Stimulated activated naive CD8-positive, alpha-beta T cell treated with anti-CD3 and anti-CD28 coated beads, Interleukin-15, amount 100 ng/mL, for 72 hours (primary cell): ENCODE results near the gene MRAS.
A peak's percentile ranks its signal among the peaks of the same experiment; 100 is the strongest.
"Not testable (repeated sequence)": the region's sequence is repeated elsewhere in the genome, so short reads cannot be mapped to it uniquely, and the experiment has no call there.

Experiments used
- ATAC-seq: fragments of 150-1000 bp; cut with Tn5 transposase; 2 replicates; pipeline ENCODE4 v1.10.0; 2021; ENCODE audit warnings: mild to moderate bottlenecking, moderate library complexity
- DNase-seq, 2 donors: peaks; one replicate each; pipeline ENCODE4 v3.0.0; 2021 to 2022
- H3K27ac Mint-ChIP-seq, 2 donors: one replicate each; pipeline ENCODE4 v1.8.0; 2022; ENCODE audit warnings: mild to moderate bottlenecking in 2 of 2, mixed read lengths in 2 of 2, moderate library complexity in 2 of 2
- H3K27me3 Mint-ChIP-seq: one replicate; pipeline ENCODE4 v1.8.0; 2022; ENCODE audit warnings: mixed read lengths
- H3K4me1 Mint-ChIP-seq: one replicate; pipeline ENCODE4 v1.8.0; 2022; ENCODE audit warnings: mild to moderate bottlenecking, mixed read lengths
- H3K4me3 Mint-ChIP-seq, 2 donors: one replicate each; pipeline ENCODE4 v1.8.0; 2022; ENCODE audit warnings: mild to moderate bottlenecking in 2 of 2, mixed read lengths in 2 of 2, moderate library complexity in 1 of 2
- H3K9me3 Mint-ChIP-seq, 2 donors: one replicate each; pipeline ENCODE4 v1.8.0; 2022; ENCODE audit warnings: mixed read lengths in 2 of 2

The MRAS gene

DNA sequence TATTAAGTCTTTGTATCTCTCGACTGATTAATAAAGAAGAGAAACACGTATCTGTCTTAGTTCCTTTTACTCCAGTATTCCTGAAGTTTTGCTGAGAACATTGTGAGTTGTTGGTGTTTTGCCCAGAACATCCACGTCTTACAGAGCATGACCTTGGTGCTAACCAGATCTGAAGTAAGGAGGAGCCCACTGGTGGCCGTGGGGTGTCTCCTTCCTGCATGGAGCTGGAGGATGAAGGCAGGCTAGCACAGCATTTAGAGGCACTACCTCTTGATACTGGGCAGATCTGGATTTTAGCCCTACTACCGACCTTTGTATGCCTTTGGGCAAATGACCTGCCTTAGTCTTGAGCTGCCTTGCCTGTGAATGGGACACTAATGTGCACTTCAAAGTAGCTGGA lies 57.1 kb downstream of the MRAS start:
- peaks cover 14% of the 10 kb centered on the region for H3K27me3 Mint-ChIP-seq
- ATAC-seq: no peak
- no peak overlapping the region for H3K4me3 Mint-ChIP-seq
- no peaks in the 10 kb centered on the region for H3K4me1 Mint-ChIP-seq
- no peak overlapping the region for H3K27ac Mint-ChIP-seq
- no peak for DNase-seq
- no peaks in the 10 kb centered on the region for H3K9me3 Mint-ChIP-seq

GRCh38 chr3:138406606-138407005 lies 58.2 kb downstream of the MRAS start:
- Mint-ChIP-seq H3K9me3 (no peaks in the 10 kb centered on the region), H3K27me3 (peaks cover 7% of the 10 kb centered on the region), H3K27ac (peak overlapping the region in 1 of 2 donors; percentile 44), H3K4me1 (no peaks in the 10 kb centered on the region), H3K4me3 (no peak overlapping the region)
- ATAC-seq (no peak), DNase-seq (no peak)

GRCh38 chr3:138407236-138407907 lies 59.0 kb downstream of the MRAS start:
- Mint-ChIP-seq H3K4me3 (no peak overlapping the region), H3K9me3 (no peaks in the 10 kb centered on the region), H3K4me1 (no peaks in the 10 kb centered on the region), H3K27ac (no peak overlapping the region), H3K27me3 (peaks cover 7% of the 10 kb centered on the region)
- DNase-seq (no peak), ATAC-seq (no peak)

GRCh38 chr3:138408751-138409570 lies 60.6 kb downstream of the MRAS start:
- peaks cover 10% of the 10 kb centered on the region for H3K27me3 Mint-ChIP-seq
- no peak for ATAC-seq
- DNase-seq: no peak
- H3K4me3 Mint-ChIP-seq: no peak overlapping the region
- H3K4me1 Mint-ChIP-seq: peaks cover 8% of the 10 kb centered on the region
- no peak overlapping the region for H3K27ac Mint-ChIP-seq
- H3K9me3 Mint-ChIP-seq: no peaks in the 10 kb centered on the region

DNA sequence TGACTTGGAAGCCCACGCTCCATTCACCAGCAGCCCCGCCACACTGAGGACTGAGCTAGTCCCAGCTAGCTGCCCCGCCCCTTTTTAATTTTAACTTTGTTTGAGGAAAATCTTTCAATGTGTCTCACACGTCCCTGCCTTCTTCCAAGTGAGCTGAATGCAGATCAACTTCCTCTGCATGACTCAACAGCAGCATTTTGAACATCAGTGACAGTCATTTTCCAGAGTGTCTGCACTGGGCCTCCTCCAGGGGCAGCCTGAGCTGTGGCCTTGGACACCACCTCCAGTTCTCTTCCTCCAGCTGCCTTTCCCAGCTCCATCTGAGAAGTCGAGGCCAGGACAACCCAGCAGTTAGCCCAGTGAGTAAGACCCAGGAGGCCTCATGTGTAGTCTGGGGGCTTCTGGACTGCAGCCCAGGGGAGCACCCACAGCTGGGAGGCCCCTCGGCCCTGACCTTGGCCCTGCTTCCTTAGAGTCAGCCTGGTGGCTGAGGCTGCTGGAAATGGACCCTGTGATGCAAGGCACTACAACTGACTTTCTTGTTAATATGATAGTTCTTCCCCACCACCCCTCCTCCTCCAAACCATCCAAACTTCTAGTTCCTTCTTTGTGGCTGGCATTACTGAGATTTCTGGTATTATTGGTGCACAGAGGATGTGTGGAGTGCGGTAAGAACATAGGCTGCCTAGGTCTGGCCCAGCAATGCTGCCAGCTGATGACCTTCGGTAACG lies 64.6 kb downstream of the MRAS start:
- peaks cover 20% of the 10 kb centered on the region for H3K27me3 Mint-ChIP-seq
- H3K9me3 Mint-ChIP-seq: no peaks in the 10 kb centered on the region
- H3K27ac Mint-ChIP-seq: no peak overlapping the region
- DNase-seq (no peak), ATAC-seq (peak; percentile 15)
- peaks cover 8% of the 10 kb centered on the region for H3K4me1 Mint-ChIP-seq
- no peak overlapping the region for H3K4me3 Mint-ChIP-seq

- not testable (repeated sequence) for DNase-seq, H3K4me1 Mint-ChIP-seq, H3K9me3 Mint-ChIP-seq, H3K27ac Mint-ChIP-seq, ATAC-seq, H3K4me3 Mint-ChIP-seq
- H3K27me3 Mint-ChIP-seq: peaks cover 29% of the 10 kb centered on the region
Measured at GRCh38 chr3:138416236-138416635, 67.9 kb downstream of the MRAS start.

DNA sequence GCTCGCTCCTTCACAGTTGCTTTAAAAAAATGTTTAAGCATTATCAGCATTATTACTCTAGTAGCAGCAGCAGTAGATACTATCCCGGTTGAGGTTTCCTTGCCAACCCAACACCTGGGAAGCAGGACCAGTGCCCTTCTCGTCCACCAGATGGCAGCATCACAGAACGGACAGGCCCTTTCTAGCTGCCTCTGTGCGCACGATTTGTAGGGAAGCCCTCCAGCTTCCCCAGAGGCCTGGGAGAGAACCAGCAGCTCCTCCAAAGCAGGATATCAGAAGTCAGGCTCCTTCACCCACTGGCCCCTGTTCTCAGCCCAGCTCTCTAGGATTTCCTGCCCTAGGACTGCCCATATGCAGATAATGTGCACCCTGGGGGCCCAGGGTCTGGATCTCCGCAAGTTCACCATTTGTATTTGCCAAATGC lies 69.2 kb downstream of the MRAS start:
- ATAC-seq (peak; percentile 82), DNase-seq (peak; percentile 46 to 63)
- Mint-ChIP-seq H3K27me3 (peaks cover 29% of the 10 kb centered on the region), H3K4me3 (no peak overlapping the region), H3K4me1 (peaks cover 7% of the 10 kb centered on the region), H3K27ac (no peak overlapping the region), H3K9me3 (no peaks in the 10 kb centered on the region)

GRCh38 chr3:138418601-138419206 lies 70.3 kb downstream of the MRAS start:
- no peaks in the 10 kb centered on the region for H3K4me1 Mint-ChIP-seq
- no peak for DNase-seq
- H3K27me3 Mint-ChIP-seq: peaks cover 29% of the 10 kb centered on the region
- H3K9me3 Mint-ChIP-seq: no peaks in the 10 kb centered on the region
- no peak overlapping the region for H3K27ac Mint-ChIP-seq
- no peak overlapping the region for H3K4me3 Mint-ChIP-seq
- no peak for ATAC-seq

DNA sequence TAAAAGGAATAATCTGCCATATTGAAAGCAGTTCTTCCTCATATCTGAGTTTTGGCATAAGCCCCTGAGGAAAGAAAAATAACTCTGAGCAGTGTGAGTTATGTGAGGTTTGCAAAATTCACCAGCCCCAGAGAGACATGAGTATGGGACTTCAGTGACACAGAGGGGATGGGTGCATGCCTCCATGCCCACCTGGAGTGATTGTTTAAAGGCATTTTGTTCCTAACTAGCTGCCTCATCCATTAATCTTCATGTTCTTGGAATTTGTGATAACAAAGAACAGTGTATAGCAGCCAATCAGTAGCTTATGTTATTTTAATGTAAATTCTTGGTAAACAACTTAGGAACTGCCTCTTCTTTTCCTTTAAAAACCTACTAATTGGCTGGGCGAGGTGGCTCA lies 74.9 kb downstream of the MRAS start:
- ATAC-seq (no peak), DNase-seq (no peak)
- no peak overlapping the region for H3K4me3 Mint-ChIP-seq
- no peak overlapping the region for H3K27ac Mint-ChIP-seq
- no peaks in the 10 kb centered on the region for H3K9me3 Mint-ChIP-seq
- peaks cover 6% of the 10 kb centered on the region for H3K27me3 Mint-ChIP-seq
- H3K4me1 Mint-ChIP-seq: no peaks in the 10 kb centered on the region

DNA sequence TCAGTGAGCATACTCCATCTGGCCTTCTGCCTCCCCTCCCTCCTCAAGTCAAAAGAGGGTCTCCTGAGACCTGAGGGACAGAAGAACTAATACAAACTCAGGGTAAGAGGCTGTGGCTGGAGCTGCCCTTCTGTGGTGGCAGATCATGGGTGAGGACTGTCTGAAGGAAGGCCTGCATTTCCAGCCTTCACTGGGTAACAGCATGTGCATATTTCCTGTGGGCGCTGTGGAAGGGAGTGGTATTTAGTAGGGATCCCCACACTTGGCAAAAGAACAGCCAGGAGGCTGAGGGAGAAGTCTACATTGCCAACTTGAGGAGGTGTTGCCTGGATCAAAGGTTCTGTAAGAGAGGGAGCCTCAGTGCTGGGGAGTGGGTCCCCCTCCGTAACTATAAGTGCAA lies 75.9 kb downstream of the MRAS start:
- no peaks in the 10 kb centered on the region for H3K4me1 Mint-ChIP-seq
- no peaks in the 10 kb centered on the region for H3K9me3 Mint-ChIP-seq
- H3K27me3 Mint-ChIP-seq: no peaks in the 10 kb centered on the region
- DNase-seq (no peak), ATAC-seq (no peak)
- no peak overlapping the region for H3K4me3 Mint-ChIP-seq
- H3K27ac Mint-ChIP-seq: no peak overlapping the region

GRCh38 chr3:138426211-138426610 lies 77.8 kb downstream of the MRAS start:
- ATAC-seq: no peak
- no peak overlapping the region for H3K4me3 Mint-ChIP-seq
- no peak overlapping the region for H3K27ac Mint-ChIP-seq
- DNase-seq: no peak
- H3K9me3 Mint-ChIP-seq: no peaks in the 10 kb centered on the region
- H3K27me3 Mint-ChIP-seq: peaks cover 1% of the 10 kb centered on the region
- no peaks in the 10 kb centered on the region for H3K4me1 Mint-ChIP-seq

DNA sequence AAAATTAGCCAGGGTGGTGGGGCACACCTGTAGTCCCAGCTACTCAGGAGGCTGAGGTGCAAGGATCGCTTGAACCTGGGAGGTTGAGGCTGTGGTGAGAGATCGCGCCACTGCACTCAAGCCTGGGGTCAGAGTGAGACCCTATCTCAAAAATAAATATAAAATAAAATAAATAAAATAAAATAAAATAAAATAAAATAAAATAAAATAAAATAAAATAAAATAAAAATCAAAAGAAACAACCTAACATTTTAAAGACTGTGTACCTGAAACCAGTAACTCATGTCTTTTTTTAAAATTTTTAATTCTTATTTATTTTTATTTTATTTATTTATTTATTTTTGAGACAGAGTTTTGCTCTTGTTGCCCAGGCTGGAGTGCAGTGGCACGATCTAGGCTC lies 78.4 kb downstream of the MRAS start:
- not testable (repeated sequence) for ATAC-seq, H3K27ac Mint-ChIP-seq, H3K27me3 Mint-ChIP-seq, H3K4me3 Mint-ChIP-seq, DNase-seq, H3K4me1 Mint-ChIP-seq, H3K9me3 Mint-ChIP-seq

DNA sequence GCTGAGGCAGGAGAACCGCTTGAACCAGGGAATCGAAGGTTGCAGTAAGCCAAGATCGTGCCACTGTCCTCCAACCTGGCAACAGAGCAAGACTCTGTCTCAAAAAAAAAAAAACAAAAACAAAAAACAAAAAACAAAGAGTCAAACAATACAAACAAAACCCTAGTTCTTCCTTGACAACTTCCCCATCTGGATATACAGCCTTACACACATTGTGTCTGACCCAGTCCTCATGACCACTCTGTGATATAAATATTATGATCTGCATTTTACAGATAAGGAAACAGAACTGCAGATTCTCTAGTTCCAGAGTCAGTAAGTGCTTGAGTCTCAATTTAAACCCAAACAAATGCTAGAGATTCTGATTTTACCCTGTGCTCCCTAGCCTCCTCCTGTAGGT lies 81.3 kb downstream of the MRAS start:
- Mint-ChIP-seq H3K9me3 (no peaks in the 10 kb centered on the region), H3K27me3 (peaks cover 34% of the 10 kb centered on the region), H3K4me1 (peaks cover 16% of the 10 kb centered on the region), H3K4me3 (no peak overlapping the region), H3K27ac (no peak overlapping the region)
- no peak for DNase-seq
- no peak for ATAC-seq

- H3K27me3 Mint-ChIP-seq: peaks cover 64% of the 10 kb centered on the region
- no peak overlapping the region for H3K4me3 Mint-ChIP-seq
- peaks cover 17% of the 10 kb centered on the region for H3K4me1 Mint-ChIP-seq
- no peak for DNase-seq
- no peak overlapping the region for H3K27ac Mint-ChIP-seq
- no peaks in the 10 kb centered on the region for H3K9me3 Mint-ChIP-seq
- ATAC-seq: no peak
Measured at GRCh38 chr3:138432576-138433240, 84.3 kb downstream of the MRAS start.

DNA sequence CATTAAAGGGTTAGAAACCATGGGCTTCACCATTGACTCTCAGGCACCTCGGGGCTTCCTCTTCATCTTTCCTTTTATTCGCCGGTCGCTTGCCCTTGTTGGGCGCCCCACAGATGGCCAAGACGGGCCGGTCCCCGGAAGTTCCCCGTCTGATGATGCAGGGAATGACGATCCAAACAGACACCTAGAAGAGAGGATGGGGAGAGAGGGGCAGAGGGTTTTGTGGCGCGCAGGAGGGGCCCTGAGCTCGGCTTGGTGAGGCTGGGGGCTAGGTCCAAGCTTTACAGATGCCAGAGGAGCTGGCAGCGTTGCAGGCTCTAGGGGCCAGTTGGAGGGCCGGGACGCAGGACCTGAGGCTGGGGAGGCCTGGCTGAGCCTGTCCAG lies 85.5 kb downstream of the MRAS start:
- H3K27me3 Mint-ChIP-seq: peaks cover 76% of the 10 kb centered on the region
- peaks cover 17% of the 10 kb centered on the region for H3K4me1 Mint-ChIP-seq
- peak overlapping the region; percentile 86 to 90 for H3K4me3 Mint-ChIP-seq
- no peak overlapping the region for H3K27ac Mint-ChIP-seq
- no peak for DNase-seq
- H3K9me3 Mint-ChIP-seq: no peaks in the 10 kb centered on the region
- no peak for ATAC-seq
